Fibroblast of villous mesenchyme (primary cell): ENCODE data around the gene MPL. TPM values are rescaled to one million over a fixed set of nuclear protein-coding genes. Genes with fewer than 3 reads are reported as not detected.

ENCODE experiments used
- DNase-seq: peaks from one replicate; pipeline ENCODE4 v3.0.0-alpha.2; 2010; ENCODE audit warnings: low read depth
- H3K4me3 ChIP-seq: 2 replicates; pipeline ENCODE4 v1.5.1; 2011; ENCODE audit warnings: low read depth, mild to moderate bottlenecking, low read length
- total RNA-seq: library from RNA; depleted of rRNA; stranded (reverse); fragments of >200 nt; gene quantifications from 2 replicates; pipeline ENCODE4 v1.2.3, GENCODE V29; 2012
- TF ChIP-seq, protein P1 (sequence below): IDR thresholded peaks from 2 replicates; pipeline ENCODE4 v1.5.1; 2012; ENCODE audit warnings: low read depth, mild to moderate bottlenecking, low read length; ENCODE audit not compliant: insufficient read depth

The MPL gene
- total RNA-seq, 1 donor = not detected

DNA sequence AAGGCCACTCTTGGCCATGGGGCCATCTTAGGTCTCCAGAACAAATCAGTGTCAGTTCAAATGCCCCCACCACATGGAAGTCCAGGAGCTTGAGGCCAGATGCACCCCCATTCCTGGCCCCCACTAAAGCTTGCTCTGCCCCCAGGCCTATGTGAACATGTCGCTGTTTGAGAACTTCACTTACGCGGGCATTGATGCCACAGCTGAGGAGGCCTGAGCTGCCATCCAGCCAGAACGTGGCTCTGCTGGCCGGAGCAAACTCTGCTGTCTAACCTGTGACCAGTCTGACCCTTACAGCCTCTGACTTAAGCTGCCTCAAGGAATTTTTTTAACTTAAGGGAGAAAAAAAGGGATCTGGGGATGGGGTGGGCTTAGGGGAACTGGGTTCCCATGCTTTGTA lies 15.1 kb upstream of the MPL start:
- H3K4me3 ChIP-seq = no peak overlapping the region
- no peak for DNase-seq
- TF ChIP-seq, protein P1, sequence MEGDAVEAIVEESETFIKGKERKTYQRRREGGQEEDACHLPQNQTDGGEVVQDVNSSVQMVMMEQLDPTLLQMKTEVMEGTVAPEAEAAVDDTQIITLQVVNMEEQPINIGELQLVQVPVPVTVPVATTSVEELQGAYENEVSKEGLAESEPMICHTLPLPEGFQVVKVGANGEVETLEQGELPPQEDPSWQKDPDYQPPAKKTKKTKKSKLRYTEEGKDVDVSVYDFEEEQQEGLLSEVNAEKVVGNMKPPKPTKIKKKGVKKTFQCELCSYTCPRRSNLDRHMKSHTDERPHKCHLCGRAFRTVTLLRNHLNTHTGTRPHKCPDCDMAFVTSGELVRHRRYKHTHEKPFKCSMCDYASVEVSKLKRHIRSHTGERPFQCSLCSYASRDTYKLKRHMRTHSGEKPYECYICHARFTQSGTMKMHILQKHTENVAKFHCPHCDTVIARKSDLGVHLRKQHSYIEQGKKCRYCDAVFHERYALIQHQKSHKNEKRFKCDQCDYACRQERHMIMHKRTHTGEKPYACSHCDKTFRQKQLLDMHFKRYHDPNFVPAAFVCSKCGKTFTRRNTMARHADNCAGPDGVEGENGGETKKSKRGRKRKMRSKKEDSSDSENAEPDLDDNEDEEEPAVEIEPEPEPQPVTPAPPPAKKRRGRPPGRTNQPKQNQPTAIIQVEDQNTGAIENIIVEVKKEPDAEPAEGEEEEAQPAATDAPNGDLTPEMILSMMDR = no peak

DNA sequence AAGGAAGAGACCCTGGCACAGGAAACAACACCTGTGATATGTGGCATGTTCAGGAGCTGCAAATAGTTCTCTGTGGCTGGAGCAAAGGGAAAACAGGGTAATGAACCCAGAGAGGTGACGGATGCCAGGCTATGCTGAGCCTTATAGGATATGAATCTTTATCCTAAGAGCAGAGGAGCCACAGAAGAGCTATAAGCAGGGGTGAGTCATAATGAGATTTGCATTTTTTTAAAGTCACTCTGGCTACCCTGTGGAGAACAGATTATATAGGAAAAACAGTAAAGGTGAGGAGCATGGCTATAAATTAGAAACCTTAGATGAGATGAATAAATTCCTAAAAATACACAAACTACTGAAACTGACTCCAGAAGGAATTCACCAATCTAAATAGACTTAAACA lies 12.8 kb upstream of the MPL start:
- TF ChIP-seq, protein P1 = no peak
- no peak for DNase-seq
- H3K4me3 ChIP-seq = no peak overlapping the region

GRCh38 chr1:43325381-43325780 lies 12.2 kb upstream of the MPL start:
- no peak for DNase-seq
- TF ChIP-seq, protein P1 = no peak
- no peak overlapping the region for H3K4me3 ChIP-seq

- TF ChIP-seq, protein P1 = no peak
- no peak overlapping the region for H3K4me3 ChIP-seq
- peak; percentile 23 for DNase-seq
Measured at GRCh38 chr1:43327549-43328292, 9.9 kb upstream of the MPL start.

- TF ChIP-seq, protein P1 = no peak
Measured at GRCh38 chr1:43329995-43330751, 7.4 kb upstream of the MPL start.

GRCh38 chr1:43331688-43332087 lies 5.9 kb upstream of the MPL start:
- no peak for DNase-seq
- TF ChIP-seq, protein P1 = no peak
- H3K4me3 ChIP-seq = no peak overlapping the region

More at GRCh38 chr1:43329995-43330751, 7.4 kb upstream of the MPL start:
- DNase-seq = peak; percentile 68
- no peak overlapping the region for H3K4me3 ChIP-seq
